GM13977 (cell line): ENCODE results near the gene SYT3.
"Not testable (repeated sequence)": the region's sequence is repeated elsewhere in the genome, so short reads cannot be mapped to it uniquely, and the experiment has no call there.

Experiments used
- DNase-seq: peaks from one replicate; pipeline ENCODE4 v3.0.0; 2012; ENCODE audit warnings: low spot score
- in situ Hi-C: fragments of 300-500 bp; cut with MboI; formaldehyde crosslinking; loops from one replicate; pipeline ENCODE4 v1.12.0; 2022; ENCODE audit warnings: low sequenced_read_pairs, low pct_unique_long_range_greater_than_20kb, mixed read lengths, inconsistent platforms; ENCODE audit not compliant: unreplicated experiment
- TF ChIP-seq, protein P1 (sequence below): IDR thresholded peaks from 2 replicates; pipeline ENCODE4 v1.5.1; 2012; ENCODE audit warnings: mild to moderate bottlenecking, control low read depth; ENCODE audit not compliant: insufficient read depth; ENCODE audit errors: extremely low read depth, missing control alignments

The SYT3 gene

DNA sequence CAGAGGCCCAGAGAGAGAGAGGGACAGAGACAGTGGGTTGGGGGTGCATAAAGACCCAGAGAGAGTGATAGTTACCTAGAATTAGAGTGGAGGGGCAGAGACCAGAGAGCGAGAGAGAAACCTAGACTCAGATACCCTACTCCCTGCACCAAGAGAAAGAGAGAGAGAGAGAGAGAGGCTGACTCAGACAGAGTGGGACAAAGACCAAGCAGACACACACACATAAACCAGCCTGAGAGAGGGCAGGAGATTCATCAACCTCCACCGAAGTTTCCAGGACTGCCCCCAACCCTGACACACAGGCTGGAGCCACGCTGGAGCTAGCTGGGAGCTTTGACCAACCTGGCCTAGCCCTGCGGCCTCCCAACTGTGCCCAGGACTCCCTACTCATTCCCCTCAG is 12.9 kb downstream of the SYT3 start:
- no peak for DNase-seq
- in situ Hi-C loops: no loop called here
- TF ChIP-seq, protein P1, sequence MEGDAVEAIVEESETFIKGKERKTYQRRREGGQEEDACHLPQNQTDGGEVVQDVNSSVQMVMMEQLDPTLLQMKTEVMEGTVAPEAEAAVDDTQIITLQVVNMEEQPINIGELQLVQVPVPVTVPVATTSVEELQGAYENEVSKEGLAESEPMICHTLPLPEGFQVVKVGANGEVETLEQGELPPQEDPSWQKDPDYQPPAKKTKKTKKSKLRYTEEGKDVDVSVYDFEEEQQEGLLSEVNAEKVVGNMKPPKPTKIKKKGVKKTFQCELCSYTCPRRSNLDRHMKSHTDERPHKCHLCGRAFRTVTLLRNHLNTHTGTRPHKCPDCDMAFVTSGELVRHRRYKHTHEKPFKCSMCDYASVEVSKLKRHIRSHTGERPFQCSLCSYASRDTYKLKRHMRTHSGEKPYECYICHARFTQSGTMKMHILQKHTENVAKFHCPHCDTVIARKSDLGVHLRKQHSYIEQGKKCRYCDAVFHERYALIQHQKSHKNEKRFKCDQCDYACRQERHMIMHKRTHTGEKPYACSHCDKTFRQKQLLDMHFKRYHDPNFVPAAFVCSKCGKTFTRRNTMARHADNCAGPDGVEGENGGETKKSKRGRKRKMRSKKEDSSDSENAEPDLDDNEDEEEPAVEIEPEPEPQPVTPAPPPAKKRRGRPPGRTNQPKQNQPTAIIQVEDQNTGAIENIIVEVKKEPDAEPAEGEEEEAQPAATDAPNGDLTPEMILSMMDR: no peak

DNA sequence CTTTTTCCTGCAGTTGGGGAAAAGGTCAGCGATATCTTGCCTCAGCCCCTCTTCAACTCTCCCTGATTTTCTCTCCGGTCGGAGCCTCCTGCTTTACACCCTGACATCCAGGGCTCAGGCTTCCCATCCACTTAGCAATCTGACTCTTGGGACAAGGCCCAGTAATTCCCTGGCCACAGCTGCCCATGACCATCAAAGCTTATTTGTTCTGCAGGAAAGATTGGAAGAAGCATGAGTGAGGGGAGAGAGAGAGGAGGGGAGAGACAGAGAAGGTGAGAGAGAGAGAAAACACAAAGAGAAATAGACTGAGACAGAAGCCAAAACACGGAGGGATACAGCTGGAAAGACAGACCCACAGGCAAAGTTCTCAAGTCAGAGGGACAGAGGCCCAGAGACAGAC is 13.7 kb downstream of the SYT3 start:
- TF ChIP-seq, protein P1: no peak
- in situ Hi-C loops: no loop called here

DNA sequence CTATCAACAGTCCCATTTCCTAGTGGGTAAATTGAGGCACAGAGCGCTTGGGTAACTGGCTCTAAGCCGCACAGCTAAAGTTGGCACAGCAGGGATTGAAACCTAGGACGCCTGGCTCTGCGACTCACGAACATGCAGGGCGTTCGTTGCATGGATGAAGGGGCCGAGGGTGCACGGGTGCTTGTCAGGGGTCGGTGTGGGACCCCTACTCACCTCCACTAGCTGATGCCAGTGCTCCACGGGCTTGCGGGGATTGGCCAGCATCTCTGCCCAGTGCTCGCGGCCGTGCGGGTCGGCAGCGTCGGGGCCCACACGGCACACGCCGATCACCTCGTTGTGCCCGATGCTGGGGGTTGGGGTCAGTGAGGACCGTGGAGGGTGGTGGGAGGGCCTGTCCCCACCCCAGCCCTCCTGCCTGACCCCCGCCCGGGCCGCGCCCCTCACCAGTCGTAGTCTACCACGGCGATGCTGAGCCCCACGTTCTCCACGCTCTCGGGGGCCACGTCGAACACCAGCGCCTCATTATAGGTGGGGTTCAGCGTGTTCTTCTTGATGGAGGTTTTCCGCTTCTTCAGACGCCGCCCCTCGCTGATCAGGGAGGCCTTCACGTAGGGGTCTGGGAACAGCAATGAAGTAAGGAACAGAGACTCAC is 14.6 kb downstream of the SYT3 start:
- in situ Hi-C loops: no loop called here
- TF ChIP-seq, protein P1: no peak
- DNase-seq: no peak

More for the DNA sequence above, 13.7 kb downstream of the SYT3 start:
- DNase-seq: no peak

DNA sequence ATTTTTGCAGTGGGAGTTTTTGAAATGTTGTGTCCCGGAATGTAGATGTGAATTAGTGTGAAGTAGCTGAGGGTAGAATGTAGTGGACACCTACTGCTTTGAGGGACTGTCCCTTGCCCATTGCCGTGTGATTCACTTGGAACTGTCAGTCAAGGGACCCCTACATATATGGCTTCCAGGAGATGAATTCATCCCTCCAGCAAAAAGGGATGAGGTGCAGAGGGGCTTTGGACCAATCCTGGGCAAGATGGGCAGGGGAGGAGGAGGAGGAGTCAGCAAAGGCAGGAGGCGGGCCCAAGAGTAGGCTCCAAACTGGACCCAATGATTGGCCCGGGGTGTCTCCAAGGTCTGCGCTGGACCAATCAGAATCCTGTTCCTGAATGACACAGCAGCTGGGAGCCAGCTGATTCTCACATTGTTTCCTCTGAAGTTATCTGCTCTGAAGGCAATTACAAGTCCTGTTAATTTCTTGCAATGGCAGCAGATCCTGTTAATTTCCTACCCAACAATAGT is 19.2 kb downstream of the SYT3 start:
- DNase-seq, in situ Hi-C loops: not testable (repeated sequence)

DNA sequence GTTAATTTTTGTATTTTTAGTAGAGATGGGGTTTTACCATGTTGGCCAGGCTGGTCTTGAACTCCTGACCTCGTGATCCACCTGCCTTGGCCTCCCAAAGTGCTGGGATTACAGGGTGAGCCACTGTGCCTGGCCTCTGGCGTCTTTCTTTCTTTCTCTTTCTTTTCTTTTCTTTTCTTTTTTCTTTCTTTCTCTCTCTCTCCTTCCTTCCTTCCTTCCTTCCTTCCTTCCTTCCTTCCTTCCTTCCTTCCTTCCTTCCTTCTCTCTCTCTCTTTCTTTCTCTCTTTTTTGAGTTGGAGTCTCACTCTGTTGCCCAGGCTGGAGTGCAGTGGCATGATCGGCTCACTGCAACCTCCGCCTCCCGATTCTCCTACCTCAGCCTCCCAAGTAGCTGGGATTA is 20.5 kb downstream of the SYT3 start:
- in situ Hi-C loops, DNase-seq: not testable (repeated sequence)

DNA sequence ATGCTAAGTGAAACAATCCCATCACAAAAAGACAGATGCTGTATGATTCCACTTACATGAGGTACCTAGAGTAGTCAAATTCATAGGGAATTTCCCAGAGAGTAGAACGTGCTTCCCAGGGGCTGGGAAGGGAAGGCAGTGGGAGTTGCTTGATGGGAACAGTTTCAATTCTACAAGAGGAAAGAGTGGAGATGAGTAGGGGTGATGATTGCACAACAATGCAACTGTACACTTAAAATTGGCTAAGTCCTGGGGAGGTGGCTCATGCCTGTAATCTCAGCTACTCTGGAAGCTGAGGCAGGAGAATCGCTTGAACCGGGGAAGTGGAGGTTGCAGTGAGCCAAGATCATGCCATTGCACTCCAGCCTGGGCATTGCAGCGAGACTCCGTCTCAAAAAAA is 21.3 kb downstream of the SYT3 start:
- in situ Hi-C loops, DNase-seq: not testable (repeated sequence)

DNA sequence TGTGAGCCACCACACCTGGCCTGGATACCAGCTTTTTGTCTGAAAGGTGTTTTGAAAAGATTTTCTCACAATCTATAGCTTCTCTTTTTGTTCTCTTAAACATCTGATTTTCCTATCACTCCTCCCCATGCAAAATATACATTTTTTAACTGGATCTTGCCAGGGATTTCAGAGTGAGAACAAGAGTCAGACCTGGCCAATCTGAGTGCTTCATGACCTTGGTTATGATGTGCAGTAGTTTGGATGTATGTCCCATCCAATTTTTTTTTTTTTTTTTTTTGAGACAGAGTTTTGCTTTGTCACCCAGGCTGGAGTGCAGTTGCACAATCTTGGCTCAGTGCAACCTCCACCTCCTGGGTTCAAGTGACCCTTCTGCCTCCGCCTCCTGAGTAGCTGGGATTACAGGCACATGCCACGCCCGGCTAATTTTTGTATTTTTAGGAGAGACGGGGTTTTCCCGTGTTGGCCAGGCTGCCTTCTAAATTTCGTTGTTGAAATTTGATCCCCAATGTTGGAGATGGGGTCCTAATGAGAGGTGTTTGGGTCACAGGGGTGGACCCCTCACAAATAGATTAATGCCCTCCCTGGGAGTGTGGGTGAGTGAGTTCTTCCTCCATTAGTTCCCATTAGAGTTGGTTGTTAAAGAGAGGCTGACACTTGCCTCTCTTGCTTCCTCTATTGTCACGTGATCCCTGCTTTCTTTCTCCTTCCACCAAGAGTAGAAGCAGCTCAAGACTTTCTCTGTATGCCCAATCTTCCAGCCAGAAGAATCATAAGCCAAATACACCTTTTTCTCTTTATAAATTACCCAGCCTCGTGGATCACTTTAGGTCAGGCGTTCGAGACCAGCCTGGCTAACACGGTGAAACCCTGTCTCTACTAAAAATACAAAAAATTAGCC is 26.9 kb downstream of the SYT3 start:
- in situ Hi-C loops, DNase-seq: not testable (repeated sequence)

DNA sequence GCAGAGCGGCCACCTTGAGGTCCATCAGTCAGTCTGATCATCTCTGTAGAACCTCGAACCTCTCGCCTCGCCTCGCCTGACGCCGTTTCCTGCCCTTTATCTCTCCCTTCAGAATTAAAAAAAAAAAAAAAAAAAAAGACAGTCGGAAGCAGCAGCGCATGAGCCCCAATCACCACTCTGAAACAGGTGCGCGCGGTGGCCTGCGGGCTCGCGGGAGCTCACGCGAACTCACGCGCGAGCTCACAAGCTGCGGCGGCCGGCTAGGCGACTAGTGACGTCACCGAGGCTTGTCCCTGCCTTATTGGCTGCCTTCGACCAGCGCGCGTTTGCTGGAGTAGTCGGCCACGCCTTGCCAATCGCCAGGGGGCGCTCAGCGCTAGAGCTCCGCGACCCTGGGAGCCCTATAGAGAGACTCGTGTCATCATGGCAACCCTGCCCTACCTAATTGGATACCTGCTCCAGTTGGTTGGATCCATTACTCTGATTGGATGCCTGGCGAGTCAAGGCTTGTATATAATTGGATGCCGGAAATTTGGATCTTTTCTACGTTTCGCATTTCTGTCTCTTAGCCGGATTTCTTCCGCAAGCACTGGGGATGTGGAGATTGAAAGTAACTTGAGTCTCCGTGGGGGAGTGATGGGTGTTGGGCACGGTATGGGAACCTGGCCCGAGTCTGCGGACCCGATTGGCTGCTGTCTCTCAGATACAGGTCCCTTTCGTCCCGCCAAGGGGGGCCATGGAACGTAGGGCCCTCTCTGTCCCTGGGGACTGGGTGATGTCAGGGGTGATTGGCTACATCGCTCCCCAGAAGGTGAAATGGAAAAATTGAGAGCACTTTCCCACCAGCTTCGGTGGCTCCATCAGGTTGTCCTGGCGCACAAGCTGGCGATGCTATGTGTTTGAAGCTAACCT is 31.6 kb downstream of the SYT3 start:
- in situ Hi-C loops: no loop called here
- peak; percentile 90 for DNase-seq
- TF ChIP-seq, protein P1: peak; percentile 32
